ACC112 (cell line): Measurements from ENCODE around the gene CLINT1.
"Not testable (repeated sequence)": the region's sequence is repeated elsewhere in the genome, so short reads cannot be mapped to it uniquely, and the experiment has no call there.

Experiments
- H2AFZ ChIP-seq: fragments of 200-600 bp; sonication (generic); one replicate; pipeline ENCODE4 v1.6.0; 2017; ENCODE audit warnings: antibody characterized with exemption, low read length; ENCODE audit not compliant: unreplicated experiment
- H3K27ac ChIP-seq: fragments of 200-600 bp; sonication (generic); 2 replicates; pipeline ENCODE4 v1.5.1; 2014; ENCODE audit warnings: low read depth, mild to moderate bottlenecking, antibody characterized with exemption, low read length, moderate library complexity
- H3K27me3 ChIP-seq: fragments of 200-600 bp; sonication (generic); 2 replicates; pipeline ENCODE4 v1.6.1; 2014; ENCODE audit warnings: mild to moderate bottlenecking, antibody characterized with exemption, low read length, moderate library complexity, mixed read lengths; ENCODE audit not compliant: insufficient read depth
- H3K36me3 ChIP-seq: fragments of 200-600 bp; sonication (generic); 2 replicates; pipeline ENCODE4 v1.6.1; 2016; ENCODE audit warnings: mild to moderate bottlenecking, antibody characterized with exemption, low read length, moderate library complexity, mixed read lengths; ENCODE audit not compliant: insufficient read depth
- H3K4me1 ChIP-seq: fragments of 200-600 bp; sonication (generic); one replicate; pipeline ENCODE4 v1.6.1; 2016; ENCODE audit warnings: low read length, mixed read lengths; ENCODE audit not compliant: insufficient read depth, unreplicated experiment, control insufficient read depth
- H3K4me3 ChIP-seq: fragments of 200-600 bp; sonication (generic); 2 replicates; pipeline ENCODE4 v1.5.1; 2014; ENCODE audit warnings: mild to moderate bottlenecking, low read depth, low read length
- H3K79me2 ChIP-seq: fragments of 200-600 bp; sonication (generic); one replicate; pipeline ENCODE4 v1.6.0; 2016; ENCODE audit warnings: low read length; ENCODE audit not compliant: control insufficient read depth, unreplicated experiment, insufficient read depth

The CLINT1 gene

GRCh38 chr5:157886796-157887380 is 27.9 kb upstream of the CLINT1 start:
- no peaks in the 10 kb centered on the region for H3K36me3 ChIP-seq
- no peaks in the 10 kb centered on the region for H3K27me3 ChIP-seq
- no peak overlapping the region for H2AFZ ChIP-seq
- no peak overlapping the region for H3K27ac ChIP-seq
- no peaks in the 10 kb centered on the region for H3K79me2 ChIP-seq
- H3K4me3 ChIP-seq, result no peak overlapping the region
- H3K4me1 ChIP-seq, result no peaks in the 10 kb centered on the region

- not testable (repeated sequence) for H3K4me3 ChIP-seq, H3K79me2 ChIP-seq, H3K4me1 ChIP-seq, H3K36me3 ChIP-seq, H3K27me3 ChIP-seq, H3K27ac ChIP-seq, H2AFZ ChIP-seq
Observed at GRCh38 chr5:157885051-157885450, 26.1 kb upstream of the CLINT1 start.

GRCh38 chr5:157881498-157881897 is 22.6 kb upstream of the CLINT1 start:
- H3K27ac ChIP-seq, H3K36me3 ChIP-seq, H3K79me2 ChIP-seq, H3K27me3 ChIP-seq, H3K4me1 ChIP-seq, H2AFZ ChIP-seq, H3K4me3 ChIP-seq: not testable (repeated sequence)

GRCh38 chr5:157877821-157878220 is 18.9 kb upstream of the CLINT1 start:
- Histone ChIP-seq H3K79me2 (no peaks in the 10 kb centered on the region), H3K4me3 (no peak overlapping the region), H3K4me1 (no peaks in the 10 kb centered on the region), H3K36me3 (no peaks in the 10 kb centered on the region), H2AFZ (no peak overlapping the region), H3K27ac (no peak overlapping the region), H3K27me3 (no peaks in the 10 kb centered on the region)

GRCh38 chr5:157874861-157875260 is 15.9 kb upstream of the CLINT1 start:
- H3K79me2 ChIP-seq, result no peaks in the 10 kb centered on the region
- H3K27me3 ChIP-seq, result no peaks in the 10 kb centered on the region
- H3K27ac ChIP-seq, result no peak overlapping the region
- no peak overlapping the region for H3K4me3 ChIP-seq
- no peaks in the 10 kb centered on the region for H3K36me3 ChIP-seq
- no peak overlapping the region for H2AFZ ChIP-seq
- H3K4me1 ChIP-seq, result peaks cover 10% of the 10 kb centered on the region

- Histone ChIP-seq H3K79me2 (no peaks in the 10 kb centered on the region), H3K4me3 (peak overlapping the region; percentile 33; the same call in 1 of the 2 replicates), H3K4me1 (peaks cover 10% of the 10 kb centered on the region), H3K27me3 (no peaks in the 10 kb centered on the region), H2AFZ (peak overlapping the region; percentile 11), H3K36me3 (no peaks in the 10 kb centered on the region), H3K27ac (peak overlapping the region; percentile 81)
Observed at GRCh38 chr5:157870837-157871834, 12.2 kb upstream of the CLINT1 start.

GRCh38 chr5:157867751-157868387 is 8.9 kb upstream of the CLINT1 start:
- H3K27me3 ChIP-seq, result no peaks in the 10 kb centered on the region
- no peak overlapping the region for H3K27ac ChIP-seq
- no peaks in the 10 kb centered on the region for H3K36me3 ChIP-seq
- H3K4me3 ChIP-seq, result no peak overlapping the region
- peaks cover 10% of the 10 kb centered on the region for H3K4me1 ChIP-seq
- H2AFZ ChIP-seq, result no peak overlapping the region
- no peaks in the 10 kb centered on the region for H3K79me2 ChIP-seq

GRCh38 chr5:157866536-157866935 is 7.6 kb upstream of the CLINT1 start:
- no peak overlapping the region for H3K27ac ChIP-seq
- H3K79me2 ChIP-seq, result no peaks in the 10 kb centered on the region
- H3K4me3 ChIP-seq, result no peak overlapping the region
- H2AFZ ChIP-seq, result no peak overlapping the region
- H3K27me3 ChIP-seq, result no peaks in the 10 kb centered on the region
- peaks cover 5% of the 10 kb centered on the region for H3K4me1 ChIP-seq
- H3K36me3 ChIP-seq, result no peaks in the 10 kb centered on the region

GRCh38 chr5:157865781-157866180 is 6.8 kb upstream of the CLINT1 start:
- no peaks in the 10 kb centered on the region for H3K4me1 ChIP-seq
- no peak overlapping the region for H3K27ac ChIP-seq
- no peak overlapping the region for H2AFZ ChIP-seq
- no peaks in the 10 kb centered on the region for H3K79me2 ChIP-seq
- no peaks in the 10 kb centered on the region for H3K36me3 ChIP-seq
- no peaks in the 10 kb centered on the region for H3K27me3 ChIP-seq
- no peak overlapping the region for H3K4me3 ChIP-seq

- Histone ChIP-seq H3K27ac (no peak overlapping the region), H3K4me3 (no peak overlapping the region)
Observed at GRCh38 chr5:157864067-157864466, 5.1 kb upstream of the CLINT1 start.

More at GRCh38 chr5:157864067-157864466, 5.1 kb upstream of the CLINT1 start:
- Histone ChIP-seq H3K27me3 (no peaks in the 10 kb centered on the region), H3K4me1 (no peaks in the 10 kb centered on the region), H3K36me3 (no peaks in the 10 kb centered on the region), H3K79me2 (no peaks in the 10 kb centered on the region), H2AFZ (no peak overlapping the region)
